ENCODE results near the gene ADAMTSL4.
"Not testable (repeated sequence)": the region's sequence is repeated elsewhere in the genome, so short reads cannot be mapped to it uniquely, and the experiment has no call there.

ADAMTSL4 gene

GRCh38 chr1:150596095-150596892 lies 47.1 kb downstream of the ADAMTSL4 start:
- no peak for DNase-seq

DNA sequence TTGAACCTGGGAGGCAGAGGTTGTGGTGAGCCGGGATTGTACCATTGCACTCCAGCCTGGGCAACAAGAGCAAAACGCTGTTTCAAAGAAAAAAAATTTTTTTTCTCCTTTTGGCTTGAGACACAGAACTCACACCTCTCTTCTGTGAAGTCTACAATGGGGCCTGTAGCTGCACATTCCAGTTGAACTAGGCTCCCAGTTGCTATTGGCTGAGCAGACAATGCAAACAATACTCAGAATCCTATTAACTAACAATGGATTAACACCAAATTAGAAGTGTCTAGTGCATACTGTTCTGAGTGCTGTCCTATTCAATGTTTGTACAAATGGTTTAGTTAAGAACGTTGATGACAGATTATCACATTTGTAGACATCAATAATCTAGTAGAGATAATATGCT lies 47.8 kb downstream of the ADAMTSL4 start:
- DNase-seq: no peak

DNA sequence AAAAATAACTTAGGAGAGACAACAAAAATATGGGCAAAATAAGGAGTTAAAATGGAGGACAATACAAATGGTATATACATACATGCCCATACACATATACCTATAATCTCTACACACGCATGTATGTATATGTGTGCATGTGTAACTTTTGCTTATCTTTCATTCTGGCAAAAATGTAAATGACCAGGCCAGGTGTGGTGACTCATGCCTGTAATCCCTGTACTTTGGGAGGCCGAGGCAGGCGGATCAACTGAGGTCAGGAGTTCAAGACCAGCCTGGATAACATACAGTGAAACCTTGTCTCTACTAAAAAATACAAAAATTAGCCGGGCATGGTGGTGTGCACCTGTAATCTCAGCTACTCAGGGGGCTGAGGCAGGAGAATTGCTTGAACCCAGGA lies 49.1 kb downstream of the ADAMTSL4 start:
- DNase-seq: not testable (repeated sequence)

DNA sequence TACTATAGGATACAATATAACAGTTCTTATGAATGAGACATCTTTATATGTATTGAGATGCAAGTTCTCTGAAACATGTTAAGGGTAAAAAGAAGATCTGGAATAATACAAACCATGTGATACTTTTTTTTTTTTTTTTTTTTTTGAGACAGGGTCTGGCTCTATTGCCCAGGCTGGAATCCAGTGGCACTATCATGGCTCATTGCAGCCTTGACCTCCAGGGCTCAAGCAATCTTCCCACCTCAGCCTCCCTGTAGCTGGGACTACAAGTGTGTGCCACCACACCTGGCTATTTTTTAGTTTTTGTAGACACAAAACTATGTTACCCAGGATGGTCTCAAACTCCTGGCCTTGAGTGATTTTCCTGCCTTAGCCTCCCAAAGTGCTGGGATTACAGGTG lies 52.3 kb downstream of the ADAMTSL4 start:
- no peak for DNase-seq

GRCh38 chr1:150602372-150602771 lies 53.2 kb downstream of the ADAMTSL4 start:
- not testable (repeated sequence) for DNase-seq

- no peak for DNase-seq
Observed at GRCh38 chr1:150603711-150604110, 54.5 kb downstream of the ADAMTSL4 start.

DNA sequence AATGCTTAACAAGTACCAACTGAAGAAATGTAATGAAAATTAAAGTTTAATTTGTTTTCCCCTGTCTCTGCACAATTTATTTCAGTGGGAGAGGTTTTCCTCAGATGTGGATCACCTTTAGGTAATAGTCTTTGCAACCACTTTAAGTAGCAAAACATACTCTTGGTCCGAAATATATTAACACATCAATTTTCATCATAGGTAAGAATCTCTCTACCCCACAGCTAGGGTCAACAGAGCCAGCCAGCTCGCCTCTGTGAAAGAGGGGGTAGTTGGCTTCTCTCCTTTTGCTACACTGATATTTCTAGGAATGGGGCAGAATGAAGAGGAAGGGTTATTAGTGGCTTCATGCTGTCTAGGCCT lies 55.0 kb downstream of the ADAMTSL4 start:
- DNase-seq: no peak

DNA sequence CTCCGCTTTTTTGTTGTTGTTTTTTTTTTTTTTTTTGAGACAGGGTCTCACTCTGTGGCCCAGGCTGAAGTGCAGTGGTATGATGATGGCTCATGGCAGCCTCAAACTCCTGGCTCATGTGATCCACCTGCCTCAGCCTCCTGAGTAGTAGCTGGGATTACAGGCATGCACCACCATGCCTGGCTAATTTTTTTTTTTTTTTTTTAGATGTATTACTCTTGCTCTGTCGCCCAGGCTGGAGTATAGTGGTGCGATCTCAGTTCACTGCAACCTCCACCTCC lies 56.2 kb downstream of the ADAMTSL4 start:
- not testable (repeated sequence) for DNase-seq

DNA sequence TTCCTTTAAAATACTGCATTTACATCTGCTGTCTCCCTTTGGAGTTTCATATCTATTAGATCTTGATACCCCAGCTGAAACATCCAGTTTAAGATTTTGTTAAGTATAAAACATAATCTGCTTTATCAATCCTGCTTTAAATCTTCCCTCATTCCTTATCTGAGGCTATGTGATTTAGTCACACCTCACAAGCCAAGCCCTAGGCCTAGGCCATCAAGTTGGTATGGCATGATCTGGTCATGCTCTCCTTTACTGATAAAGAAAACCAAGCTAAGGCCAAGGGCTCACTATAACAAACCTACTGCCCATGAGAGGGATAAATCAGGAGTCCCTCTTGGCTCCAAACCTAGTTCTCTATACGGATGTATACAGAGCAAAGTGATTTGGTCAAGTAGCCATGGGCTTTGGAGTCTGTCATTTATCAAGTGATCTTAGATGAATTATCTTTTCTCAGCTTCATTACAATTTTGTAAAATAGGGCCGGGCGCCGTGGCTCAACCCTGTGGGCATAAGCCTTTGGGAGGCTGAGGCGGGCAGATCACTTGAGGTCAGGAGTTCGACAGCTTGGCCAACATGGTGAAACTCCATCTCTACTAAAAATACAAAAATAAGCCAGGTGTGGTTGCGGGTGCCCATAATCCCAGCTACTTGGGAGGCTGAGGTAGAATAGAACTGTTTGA lies 57.4 kb downstream of the ADAMTSL4 start:
- DNase-seq: no peak

- DNase-seq: peak in 2 of 4 experiments; percentile 31 to 33
Observed at GRCh38 chr1:150609732-150610131, 60.5 kb downstream of the ADAMTSL4 start.

Measured in suppressor macrophage (primary cell).